Thoracic aorta (tissue), 2 donors: ENCODE measurements around the gene PRELID3B. TPM values are rescaled to one million over a fixed set of nuclear protein-coding genes. Genes with fewer than 3 reads are reported as not detected.

Experiments
- ATAC-seq: fragments of 150-250 bp; one replicate; pipeline ENCODE4 v1.8.0; 2017; ENCODE audit warnings: low read depth; ENCODE audit not compliant: insufficient number of reproducible peaks, low FRiP score
- DNase-seq: peaks from one replicate; pipeline ENCODE4 v3.0.0-alpha.2; 2020; ENCODE audit warnings: low spot score
- H3K27ac ChIP-seq, 2 donors: fragments of 200-600 bp; sonication (generic); 1 replicate in 1 of 2; 2 replicates in 1 of 2; pipeline ENCODE4 v1.5.1; 2016; ENCODE audit warnings: mild to moderate bottlenecking in 2 of 2, moderate library complexity in 2 of 2
- H3K27me3 ChIP-seq: fragments of 200-600 bp; sonication (generic); replicated peaks from 2 replicates; pipeline ENCODE4 v1.6.0; 2016; ENCODE audit warnings: mild to moderate bottlenecking; ENCODE audit not compliant: insufficient read depth
- H3K36me3 ChIP-seq: fragments of 200-600 bp; sonication (generic); one replicate; pipeline ENCODE4 v1.5.1; 2016
- H3K4me1 ChIP-seq, 2 donors: fragments of 200-600 bp; sonication (generic); 1 replicate in 1 of 2; 2 replicates in 1 of 2; pipeline versions ENCODE4 v1.5.1 to v1.6.0; 2016; ENCODE audit warnings: low read depth in 2 of 2, mild to moderate bottlenecking in 1 of 2; ENCODE audit not compliant: control insufficient read depth in 1 of 2
- H3K4me3 ChIP-seq: fragments of 200-600 bp; sonication (generic); 2 replicates; pipeline ENCODE4 v1.5.1; 2016; ENCODE audit warnings: mild to moderate bottlenecking
- H3K9me3 ChIP-seq: fragments of 200-600 bp; sonication (generic); 2 replicates; pipeline ENCODE4 v1.5.1; 2016
- CTCF ChIP-seq: fragments of 200-600 bp; sonication (generic); IDR thresholded peaks from one replicate; pipeline ENCODE4 v1.5.1; 2019; ENCODE audit warnings: antibody characterized with exemption
- total RNA-seq, 2 donors: library from RNA; depleted of rRNA; stranded (reverse); fragments of >200 nt; gene quantifications; one replicate each; pipeline versions ENCODE4 v1.1.0 to v1.2.3, GENCODE V29; 2016

PRELID3B gene
- total RNA-seq, 2 donors from 2014 or later = 25.5 to 30.5 TPM

GRCh38 chr20:59040667-59041066 is 1.9 kb downstream of the PRELID3B start:
- H3K36me3 ChIP-seq = peaks cover 4% of the 10 kb centered on the region
- no peaks in the 10 kb centered on the region for H3K9me3 ChIP-seq
- no peak overlapping the region for H3K27ac ChIP-seq
- H3K27me3 ChIP-seq = no peaks in the 10 kb centered on the region
- no peak for DNase-seq
- no peak for ATAC-seq
- TF ChIP-seq CTCF = no peak
- peaks cover 16 to 24% of the 10 kb centered on the region in 2 donors for H3K4me1 ChIP-seq
- H3K4me3 ChIP-seq = no peak overlapping the region

GRCh38 chr20:59039233-59039632 is 3.4 kb downstream of the PRELID3B start:
- TF ChIP-seq CTCF = no peak
- no peak overlapping the region for H3K4me3 ChIP-seq
- DNase-seq (no peak), ATAC-seq (no peak)
- no peaks in the 10 kb centered on the region for H3K27me3 ChIP-seq
- peaks cover 16 to 24% of the 10 kb centered on the region in 2 donors for H3K4me1 ChIP-seq
- H3K36me3 ChIP-seq = peaks cover 8% of the 10 kb centered on the region
- no peaks in the 10 kb centered on the region for H3K9me3 ChIP-seq
- no peak overlapping the region for H3K27ac ChIP-seq

GRCh38 chr20:59037386-59037785 is 5.2 kb downstream of the PRELID3B start:
- Histone ChIP-seq H3K27ac (no peak overlapping the region), H3K4me1 (peaks cover 16 to 25% of the 10 kb centered on the region in 2 donors), H3K9me3 (no peaks in the 10 kb centered on the region), H3K27me3 (no peaks in the 10 kb centered on the region), H3K4me3 (no peak overlapping the region), H3K36me3 (peaks cover 11% of the 10 kb centered on the region)
- no peak for ATAC-seq
- TF ChIP-seq CTCF = no peak
- DNase-seq = no peak

- Histone ChIP-seq H3K27me3 (no peaks in the 10 kb centered on the region), H3K36me3 (peaks cover 11% of the 10 kb centered on the region), H3K27ac (no peak overlapping the region), H3K9me3 (no peaks in the 10 kb centered on the region), H3K4me3 (no peak overlapping the region), H3K4me1 (peaks cover 11 to 21% of the 10 kb centered on the region in 2 donors)
- no peak for DNase-seq
- ATAC-seq = no peak
- no peak for TF ChIP-seq CTCF
Measured at GRCh38 chr20:59035381-59035780, 7.2 kb downstream of the PRELID3B start.

- Histone ChIP-seq H3K4me1 (peaks cover 24 to 35% of the 10 kb centered on the region in 2 donors), H3K9me3 (no peaks in the 10 kb centered on the region), H3K4me3 (no peak overlapping the region), H3K36me3 (peaks cover 16% of the 10 kb centered on the region), H3K27ac (no peak overlapping the region), H3K27me3 (no peaks in the 10 kb centered on the region)
- no peak for ATAC-seq
- no peak for DNase-seq
- no peak for TF ChIP-seq CTCF
Measured at GRCh38 chr20:59033616-59034165, 8.9 kb downstream of the PRELID3B start.
